Thymus (tissue), 11 donors: ENCODE results near the gene LILRB3. TPM values are rescaled to one million over a fixed set of nuclear protein-coding genes. Genes with fewer than 3 reads are reported as not detected.
"Not testable (repeated sequence)": the region's sequence is repeated elsewhere in the genome, so short reads cannot be mapped to it uniquely, and the experiment has no call there.

Experiments used
- DNase-seq, 9 donors: peaks; one replicate each; pipeline ENCODE4 v3.0.0-alpha.2; 2013; ENCODE audit warnings: low spot score in 9 of 9, low read depth in 6 of 9, missing footprints in 1 of 9
- H3K27ac ChIP-seq, 2 donors: one replicate each; pipeline ENCODE4 v1.5.1; 2013; ENCODE audit warnings: control low read depth in 1 of 2, low read depth in 1 of 2, low read length in 1 of 2, mild to moderate bottlenecking in 1 of 2, moderate library complexity in 1 of 2
- H3K27me3 ChIP-seq, 2 donors: one replicate each; pipeline ENCODE4 v1.5.1; 2013; ENCODE audit warnings: low read length in 1 of 2; ENCODE audit not compliant: control insufficient read depth in 2 of 2, insufficient read depth in 1 of 2
- H3K36me3 ChIP-seq, 2 donors: one replicate each; pipeline ENCODE4 v1.5.1; 2013; ENCODE audit warnings: low read length in 1 of 2, mild to moderate bottlenecking in 1 of 2, moderate library complexity in 1 of 2; ENCODE audit not compliant: control insufficient read depth in 2 of 2, insufficient read depth in 2 of 2
- H3K4me1 ChIP-seq, 2 donors: one replicate each; pipeline ENCODE4 v1.5.1; 2013; ENCODE audit warnings: low read length in 2 of 2; ENCODE audit not compliant: control insufficient read depth in 2 of 2, insufficient read depth in 2 of 2
- H3K4me3 ChIP-seq, 2 donors: one replicate each; pipeline ENCODE4 v1.5.1; 2013; ENCODE audit warnings: low read length in 2 of 2, control low read depth in 1 of 2, mild to moderate bottlenecking in 1 of 2
- H3K9me3 ChIP-seq, 2 donors: one replicate each; pipeline ENCODE4 v1.5.1; 2013; ENCODE audit warnings: low read length in 1 of 2, mild to moderate bottlenecking in 1 of 2; ENCODE audit not compliant: control insufficient read depth in 2 of 2, insufficient read depth in 1 of 2
- WGBS: extraction: QIAGEN DNeasy Blood & Tissue Kit; methylation state at CpG from one replicate; pipeline ENCODE4 v1.1.7; 2013; 5-methylcytosine and 5-hydroxymethylcytosine counted together
- polyA plus RNA-seq: library from polyadenylated mRNA; stranded (reverse); fragments of 200-250 nt; gene quantifications from one replicate; pipeline ENCODE4 v1.2.3, GENCODE V29; 2013
- total RNA-seq: library from RNA; stranded (reverse); fragments of 120-200 nt; gene quantifications from one replicate; pipeline ENCODE4 v1.2.4, GENCODE V29; 2013
- donor health status: healthy.

The LILRB3 gene
- total and polyA plus RNA-seq, 2 donors: 1.1 to 15.5 TPM

GRCh38 chr19:54180691-54181091, 42.1 kb downstream of the LILRB3 start:
- no peak for DNase-seq
- H3K9me3 ChIP-seq: no peaks in the 10 kb centered on the region
- H3K4me1 ChIP-seq: peaks cover 0 to 14% of the 10 kb centered on the region in 2 donors
- H3K4me3 ChIP-seq: no peak overlapping the region
- H3K27me3 ChIP-seq: no peaks in the 10 kb centered on the region
- H3K36me3 ChIP-seq: peaks cover 0 to 23% of the 10 kb centered on the region in 2 donors
- H3K27ac ChIP-seq: no peak overlapping the region
- 99% methylated on average over 37 of the region's 37 CpGs for WGBS

GRCh38 chr19:54179921-54180461, 42.8 kb downstream of the LILRB3 start:
- no peaks in the 10 kb centered on the region for H3K9me3 ChIP-seq
- 71% methylated on average over 10 of the region's 10 CpGs for WGBS
- peak in 3 of 9 donors; percentile 54 to 78 (median 57) for DNase-seq
- peaks cover 0 to 23% of the 10 kb centered on the region in 2 donors for H3K36me3 ChIP-seq
- H3K4me3 ChIP-seq: no peak overlapping the region
- peak overlapping the region in 1 of 2 donors; percentile 64 for H3K27ac ChIP-seq
- peaks cover 0 to 14% of the 10 kb centered on the region in 2 donors for H3K4me1 ChIP-seq
- H3K27me3 ChIP-seq: no peaks in the 10 kb centered on the region

- peak overlapping the region in 1 of 2 donors; percentile 64 for H3K27ac ChIP-seq
- peaks cover 0 to 23% of the 10 kb centered on the region in 2 donors for H3K36me3 ChIP-seq
- no peaks in the 10 kb centered on the region for H3K27me3 ChIP-seq
- no peaks in the 10 kb centered on the region for H3K9me3 ChIP-seq
- 97% methylated on average over 10 of the region's 10 CpGs for WGBS
- no peak for DNase-seq
- no peak overlapping the region for H3K4me3 ChIP-seq
- H3K4me1 ChIP-seq: peaks cover 0 to 14% of the 10 kb centered on the region in 2 donors
These were observed 43.5 kb downstream of the LILRB3 start for GRCh38 chr19:54179262-54179852.

GRCh38 chr19:54178581-54179261, 44.1 kb downstream of the LILRB3 start:
- no peaks in the 10 kb centered on the region for H3K9me3 ChIP-seq
- peak in 2 of 9 donors; percentile 50 to 56 for DNase-seq
- no peak overlapping the region for H3K4me3 ChIP-seq
- H3K27me3 ChIP-seq: no peaks in the 10 kb centered on the region
- no peak overlapping the region for H3K27ac ChIP-seq
- peaks cover 0 to 21% of the 10 kb centered on the region in 2 donors for H3K36me3 ChIP-seq
- peaks cover 0 to 14% of the 10 kb centered on the region in 2 donors for H3K4me1 ChIP-seq
- 95% methylated on average over 23 of the region's 23 CpGs for WGBS

GRCh38 chr19:54173951-54174834, 48.6 kb downstream of the LILRB3 start:
- Histone ChIP-seq H3K4me1 (peaks cover 0 to 3% of the 10 kb centered on the region in 2 donors), H3K27ac (no peak overlapping the region), H3K4me3 (no peak overlapping the region), H3K27me3 (peaks cover 0 to 6% of the 10 kb centered on the region in 2 donors), H3K36me3 (peaks cover 0 to 3% of the 10 kb centered on the region in 2 donors), H3K9me3 (no peaks in the 10 kb centered on the region)
- no peak for DNase-seq
- 96% methylated on average over 25 of the region's 25 CpGs for WGBS

GRCh38 chr19:54173359-54173699, 49.5 kb downstream of the LILRB3 start:
- peaks cover 0 to under 1% of the 10 kb centered on the region in 2 donors for H3K4me1 ChIP-seq
- H3K27me3 ChIP-seq: peaks cover 0 to 6% of the 10 kb centered on the region in 2 donors
- H3K27ac ChIP-seq: no peak overlapping the region
- no peak overlapping the region for H3K4me3 ChIP-seq
- H3K36me3 ChIP-seq: peaks cover 0 to 3% of the 10 kb centered on the region in 2 donors
- no peak for DNase-seq
- WGBS: 58% methylated on average over 15 of the region's 15 CpGs
- H3K9me3 ChIP-seq: no peaks in the 10 kb centered on the region

GRCh38 chr19:54172471-54173358, 50.1 kb downstream of the LILRB3 start, which contains the start of gene TMC4:
Gene TMC4 (minus strand): TSS chr19:54173160. CDS start chr19:54173117, 43 bp downstream.
- Histone ChIP-seq H3K36me3 (peaks cover 0 to 3% of the 10 kb centered on the region in 2 donors), H3K4me1 (peaks cover 0 to 3% of the 10 kb centered on the region in 2 donors), H3K27ac (peak within 1 kb of the TSS in 1 of 2 donors; percentile 21), H3K9me3 (no peaks in the 10 kb centered on the region), H3K27me3 (peaks cover 0 to 6% of the 10 kb centered on the region in 2 donors), H3K4me3 (peak within 1 kb of the TSS in 1 of 2 donors; percentile 22)
- no peak for DNase-seq
- WGBS: 32% methylated on average over 13 of the region's 13 CpGs

GRCh38 chr19:54171736-54172431, 50.9 kb downstream of the LILRB3 start:
- not testable (repeated sequence) for H3K27me3 ChIP-seq, H3K27ac ChIP-seq, H3K4me1 ChIP-seq, DNase-seq, H3K4me3 ChIP-seq, H3K9me3 ChIP-seq, H3K36me3 ChIP-seq
- 87% methylated on average over 17 of the region's 23 CpGs for WGBS
